C4-2B (cell line): ENCODE results near the gene CDH23.

Experiments
- H3K27ac ChIP-seq: fragments of 450-650 bp; 2 replicates; pipeline ENCODE4 v1.5.1; 2017
- ZFX ChIP-seq: fragments of 450-650 bp; IDR thresholded peaks from 2 replicates; pipeline ENCODE4 v1.6.1; 2017
- TF ChIP-seq, protein P1 (sequence below): fragments of 450-650 bp; conservative IDR thresholded peaks from 2 replicates; pipeline ENCODE4 v1.5.1; 2017; ENCODE audit warnings: mild to moderate bottlenecking

Gene CDH23

GRCh38 chr10:71611131-71611530 is 214.4 kb downstream of the CDH23 start:
- TF ChIP-seq, protein P1, sequence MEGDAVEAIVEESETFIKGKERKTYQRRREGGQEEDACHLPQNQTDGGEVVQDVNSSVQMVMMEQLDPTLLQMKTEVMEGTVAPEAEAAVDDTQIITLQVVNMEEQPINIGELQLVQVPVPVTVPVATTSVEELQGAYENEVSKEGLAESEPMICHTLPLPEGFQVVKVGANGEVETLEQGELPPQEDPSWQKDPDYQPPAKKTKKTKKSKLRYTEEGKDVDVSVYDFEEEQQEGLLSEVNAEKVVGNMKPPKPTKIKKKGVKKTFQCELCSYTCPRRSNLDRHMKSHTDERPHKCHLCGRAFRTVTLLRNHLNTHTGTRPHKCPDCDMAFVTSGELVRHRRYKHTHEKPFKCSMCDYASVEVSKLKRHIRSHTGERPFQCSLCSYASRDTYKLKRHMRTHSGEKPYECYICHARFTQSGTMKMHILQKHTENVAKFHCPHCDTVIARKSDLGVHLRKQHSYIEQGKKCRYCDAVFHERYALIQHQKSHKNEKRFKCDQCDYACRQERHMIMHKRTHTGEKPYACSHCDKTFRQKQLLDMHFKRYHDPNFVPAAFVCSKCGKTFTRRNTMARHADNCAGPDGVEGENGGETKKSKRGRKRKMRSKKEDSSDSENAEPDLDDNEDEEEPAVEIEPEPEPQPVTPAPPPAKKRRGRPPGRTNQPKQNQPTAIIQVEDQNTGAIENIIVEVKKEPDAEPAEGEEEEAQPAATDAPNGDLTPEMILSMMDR = no peak
- TF ChIP-seq ZFX = no peak
- H3K27ac ChIP-seq = no peak overlapping the region

DNA sequence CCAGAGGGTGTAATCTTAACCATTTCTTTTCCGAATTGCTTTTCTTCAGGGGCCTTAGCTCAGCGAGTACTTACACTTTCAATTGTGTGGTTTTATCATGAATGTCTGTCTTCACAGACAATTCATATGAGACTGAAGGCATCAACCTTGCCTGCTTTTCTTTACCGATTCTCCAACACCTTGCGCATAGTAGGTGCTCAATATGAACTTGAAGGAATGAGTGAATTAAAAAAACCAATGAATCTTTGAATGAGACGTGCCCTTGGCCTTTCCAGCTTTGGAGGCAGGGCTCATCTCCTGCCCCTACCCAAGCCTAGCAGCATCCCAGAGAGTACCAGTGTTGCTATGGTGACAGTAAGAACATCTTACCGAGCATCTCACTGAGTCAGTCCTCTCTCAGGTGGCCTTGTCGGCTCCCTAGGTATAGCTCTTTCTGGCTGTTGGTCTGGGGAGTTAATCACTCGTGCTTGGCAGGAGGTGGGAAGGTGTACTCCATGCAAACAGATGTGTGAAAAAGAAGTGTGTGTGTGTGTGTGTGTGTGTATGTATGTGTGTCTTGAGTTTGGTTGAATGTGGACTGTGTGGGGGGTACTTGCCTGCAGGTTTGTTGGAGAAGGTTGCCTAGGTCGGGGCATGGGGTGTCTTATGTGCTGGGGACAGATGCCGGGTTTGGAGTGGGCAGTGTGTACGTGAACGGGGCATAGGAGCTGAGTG is 215.1 kb downstream of the CDH23 start:
- no peak for TF ChIP-seq ZFX
- TF ChIP-seq, protein P1 = no peak

GRCh38 chr10:71613261-71613777 is 216.6 kb downstream of the CDH23 start:
- no peak for TF ChIP-seq ZFX
- TF ChIP-seq, protein P1 = no peak
- H3K27ac ChIP-seq = no peak overlapping the region

More for the DNA sequence above, 215.1 kb downstream of the CDH23 start:
- no peak overlapping the region for H3K27ac ChIP-seq

DNA sequence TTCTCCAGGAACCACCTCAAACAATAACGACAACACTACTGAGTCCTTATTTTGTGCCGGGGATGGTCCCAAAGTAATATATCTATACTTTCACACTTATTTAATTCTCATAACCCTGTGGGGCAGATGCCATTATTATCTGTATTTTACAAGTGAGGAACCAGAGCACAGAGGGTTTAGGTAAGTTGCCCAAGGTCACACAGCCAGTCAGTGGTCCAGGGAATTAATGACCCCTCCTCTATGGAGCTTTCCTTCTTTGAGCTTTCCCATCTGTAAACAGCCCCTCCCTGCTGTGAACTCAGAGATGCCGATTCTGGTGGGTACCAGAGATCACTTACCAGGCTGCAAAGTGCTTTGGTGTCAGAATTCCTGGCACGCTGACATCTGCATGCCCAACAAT is 217.2 kb downstream of the CDH23 start:
- no peak for TF ChIP-seq ZFX
- TF ChIP-seq, protein P1 = no peak
- H3K27ac ChIP-seq = no peak overlapping the region

- TF ChIP-seq, protein P1 = no peak
- TF ChIP-seq ZFX = no peak
- H3K27ac ChIP-seq = no peak overlapping the region
Observed at GRCh38 chr10:71614946-71615345, 218.2 kb downstream of the CDH23 start.

GRCh38 chr10:71615538-71616329 is 219.0 kb downstream of the CDH23 start:
- H3K27ac ChIP-seq = no peak overlapping the region
- TF ChIP-seq, protein P1 = no peak
- TF ChIP-seq ZFX = no peak
